Left lobe of liver (tissue), 2 donors: Measurements from ENCODE around the gene PALM. TPM values are rescaled to one million over a fixed set of nuclear protein-coding genes. Genes with fewer than 3 reads are reported as not detected.
A peak's percentile ranks its signal among the peaks of the same experiment; 100 is the strongest.
"Not testable (repeated sequence)": the region's sequence is repeated elsewhere in the genome, so short reads cannot be mapped to it uniquely, and the experiment has no call there.

Source experiments
- ATAC-seq: fragments of 200-7000 bp; cut with Tn5 transposase; one replicate; pipeline ENCODE4 v1.9.1; 2020; ENCODE audit warnings: mild to moderate bottlenecking, moderate library complexity
- DNase-seq: peaks from one replicate; pipeline ENCODE4 v3.0.0-alpha.2; 2020; ENCODE audit warnings: low spot score
- total RNA-seq: library from RNA; stranded (reverse); gene quantifications from one replicate; pipeline ENCODE4 v1.2.1, GENCODE V29; 2021
- donor health status: DM: no; HTN: no; CAD: no; lungs with moderate emphysema.
- donor health status: DM: no; HTN: yes; CAD: no.

Gene PALM
- total RNA-seq, 1 donor from 2014 or later = 6.6 TPM

GRCh38 chr19:729965-730668, 21.4 kb downstream of the PALM start:
- DNase-seq = no peak
- no peak for ATAC-seq

- DNase-seq = no peak
- ATAC-seq = no peak
Observed at GRCh38 chr19:731000-731399, 22.3 kb downstream of the PALM start.

- DNase-seq = no peak
- ATAC-seq = no peak
Observed at GRCh38 chr19:732148-733069, 23.7 kb downstream of the PALM start.

DNA sequence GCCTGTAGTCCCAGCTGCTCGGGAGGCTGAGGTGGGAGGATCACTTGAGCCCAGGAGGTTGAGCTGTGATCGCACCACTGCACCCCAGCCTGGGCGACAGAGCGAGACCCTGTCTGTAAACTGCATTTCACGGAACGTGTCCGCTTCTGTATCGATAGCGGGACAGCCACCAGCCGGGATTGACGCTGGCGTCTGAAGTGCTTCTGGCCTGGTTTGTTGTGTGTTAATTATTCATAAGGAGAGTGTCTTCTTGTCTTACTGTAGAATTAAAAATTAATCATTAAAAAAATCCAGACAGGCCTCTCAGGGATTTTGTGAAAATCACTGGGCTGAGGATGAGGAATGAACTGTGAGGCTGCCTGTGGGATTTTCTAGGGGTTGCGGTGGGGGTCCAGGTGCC, 26.0 kb downstream of the PALM start:
- ATAC-seq = no peak
- no peak for DNase-seq

GRCh38 chr19:736125-736524, 27.4 kb downstream of the PALM start:
- ATAC-seq (no peak), DNase-seq (no peak)

DNA sequence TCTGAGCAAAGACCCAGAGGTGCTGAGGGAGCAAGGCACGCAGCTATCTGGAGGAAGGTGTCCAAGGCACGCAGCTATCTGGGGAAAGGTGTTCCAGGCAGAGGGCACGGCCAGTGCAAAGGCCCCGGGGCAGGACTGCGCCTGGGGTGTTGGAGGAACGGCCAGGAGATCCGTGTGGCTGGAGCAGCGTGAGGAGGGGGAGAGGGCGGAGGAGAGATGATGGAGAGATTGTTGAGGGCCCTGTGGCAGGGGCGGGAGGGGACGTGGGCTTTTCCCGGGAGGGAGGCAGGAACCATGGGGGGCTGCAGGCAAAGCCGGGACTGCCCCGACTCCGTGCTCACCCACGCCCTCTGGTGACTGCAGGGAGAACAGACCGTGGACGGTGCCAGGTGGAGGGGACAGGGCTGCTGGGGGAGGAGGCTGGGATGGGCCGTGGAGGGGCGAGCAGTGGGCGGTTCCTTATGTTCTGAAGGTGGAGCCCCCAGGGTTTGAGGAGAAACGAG, 28.9 kb downstream of the PALM start:
- ATAC-seq (peak; percentile 45), DNase-seq (no peak)

GRCh38 chr19:738509-739128, 29.9 kb downstream of the PALM start:
- DNase-seq (no peak), ATAC-seq (peak; percentile 43)

DNA sequence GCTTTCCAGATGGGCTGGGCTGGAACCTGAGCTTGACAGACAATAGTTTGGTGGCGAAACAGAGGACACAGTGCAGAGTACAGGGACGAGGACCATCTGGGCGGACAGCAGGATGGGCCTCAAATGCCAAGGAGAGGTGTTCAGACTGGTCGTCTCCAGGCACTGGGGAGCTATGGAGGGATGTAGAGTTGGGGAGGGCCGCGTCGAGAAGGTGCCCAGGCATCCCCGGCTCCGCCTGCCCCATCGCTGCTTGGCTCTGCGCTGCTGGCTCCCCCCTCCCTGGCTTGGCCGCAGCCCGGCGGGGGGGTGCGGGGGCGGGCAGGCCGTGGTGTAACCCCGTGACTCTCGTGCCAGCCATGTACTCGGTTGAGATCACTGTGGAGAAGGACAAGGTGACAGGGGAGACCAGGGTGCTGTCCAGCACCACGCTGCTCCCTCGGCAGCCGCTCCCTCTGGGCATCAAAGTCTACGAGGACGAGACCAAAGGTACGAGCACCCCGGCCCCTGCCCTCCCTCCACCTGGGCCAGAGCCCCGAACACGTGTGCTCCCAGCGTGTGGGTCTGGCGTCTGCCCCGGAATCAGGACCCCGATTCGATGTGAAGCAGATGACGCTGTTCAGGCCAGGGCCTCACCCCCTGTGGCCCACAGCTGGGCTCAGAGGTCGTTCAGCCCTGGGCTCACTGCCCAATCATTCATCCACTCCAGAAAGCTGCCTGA, 31.4 kb downstream of the PALM start:
- peak; percentile 50 for ATAC-seq
- DNase-seq = no peak

DNA sequence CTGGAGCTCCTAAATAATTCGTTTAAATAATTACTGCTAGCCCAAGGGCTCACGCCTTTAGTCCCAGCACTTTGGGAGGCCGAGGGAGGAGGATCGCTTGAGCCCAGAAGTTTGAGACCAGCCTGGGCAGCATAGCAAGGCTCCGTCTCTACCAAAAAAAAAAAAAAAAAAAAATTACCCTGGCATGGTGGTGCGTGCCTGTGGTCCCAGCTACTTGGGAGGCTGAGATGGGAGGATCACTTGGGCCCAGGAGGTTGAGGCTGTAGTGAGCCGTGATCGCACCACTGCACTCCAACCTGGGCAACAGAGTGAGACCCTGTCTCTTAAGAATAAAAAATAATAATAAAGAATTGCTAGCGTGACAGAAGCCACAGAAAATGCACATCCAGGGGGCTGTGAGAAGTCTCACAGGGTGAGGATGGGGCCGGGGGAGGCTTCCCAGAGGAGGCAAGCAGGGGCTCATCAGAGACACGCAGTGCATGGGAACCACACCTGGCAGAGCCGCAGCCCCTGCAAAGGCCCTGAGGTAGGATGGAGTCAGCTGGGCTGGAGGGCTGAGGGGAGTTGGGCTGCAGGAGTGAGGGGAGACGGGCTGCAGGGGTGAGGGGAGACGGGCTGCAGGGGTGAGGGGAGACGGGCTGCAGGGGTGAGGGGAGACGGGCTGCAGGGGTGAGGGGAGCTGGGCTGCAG, 32.2 kb downstream of the PALM start:
- DNase-seq, ATAC-seq: not testable (repeated sequence)

DNA sequence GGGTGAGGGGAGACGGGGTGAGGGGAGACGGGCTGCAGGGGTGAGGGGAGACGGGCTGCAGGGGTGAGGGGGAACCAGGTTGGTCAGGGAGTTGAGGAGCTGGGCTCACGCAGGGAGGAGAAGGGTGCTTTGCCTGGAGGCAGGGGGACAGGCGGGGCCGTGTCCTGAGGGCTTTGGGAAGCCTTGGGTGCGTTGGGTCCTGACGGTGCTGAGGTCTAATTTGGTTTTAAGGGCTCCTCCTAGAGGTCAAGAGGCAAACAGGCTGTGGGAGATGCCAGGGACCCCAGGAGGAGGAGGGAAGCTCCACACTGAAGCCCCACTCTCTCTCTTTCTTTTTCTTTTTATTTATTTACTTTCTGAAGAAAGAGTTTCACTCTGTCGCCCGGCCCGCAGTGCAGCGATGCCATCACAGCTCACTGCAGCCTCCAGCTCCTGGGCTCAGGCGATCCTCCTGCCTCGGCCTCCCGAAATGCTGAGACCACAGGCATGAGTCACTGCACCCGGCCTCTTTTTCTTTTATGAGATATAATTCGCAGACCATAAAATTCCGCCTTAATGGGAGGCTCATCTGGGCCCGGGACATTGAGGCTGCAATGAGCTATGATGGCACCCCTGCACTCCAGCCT, 32.9 kb downstream of the PALM start:
- no peak for DNase-seq

GRCh38 chr19:742540-743075, 33.9 kb downstream of the PALM start:
- no peak for ATAC-seq
- DNase-seq = no peak

More for the DNA sequence above, 32.9 kb downstream of the PALM start:
- ATAC-seq = no peak

- DNase-seq = no peak
- ATAC-seq = no peak
Observed at GRCh38 chr19:743168-743687, 34.5 kb downstream of the PALM start.

GRCh38 chr19:745138-745537, 36.4 kb downstream of the PALM start:
- not testable (repeated sequence) for ATAC-seq, DNase-seq

DNA sequence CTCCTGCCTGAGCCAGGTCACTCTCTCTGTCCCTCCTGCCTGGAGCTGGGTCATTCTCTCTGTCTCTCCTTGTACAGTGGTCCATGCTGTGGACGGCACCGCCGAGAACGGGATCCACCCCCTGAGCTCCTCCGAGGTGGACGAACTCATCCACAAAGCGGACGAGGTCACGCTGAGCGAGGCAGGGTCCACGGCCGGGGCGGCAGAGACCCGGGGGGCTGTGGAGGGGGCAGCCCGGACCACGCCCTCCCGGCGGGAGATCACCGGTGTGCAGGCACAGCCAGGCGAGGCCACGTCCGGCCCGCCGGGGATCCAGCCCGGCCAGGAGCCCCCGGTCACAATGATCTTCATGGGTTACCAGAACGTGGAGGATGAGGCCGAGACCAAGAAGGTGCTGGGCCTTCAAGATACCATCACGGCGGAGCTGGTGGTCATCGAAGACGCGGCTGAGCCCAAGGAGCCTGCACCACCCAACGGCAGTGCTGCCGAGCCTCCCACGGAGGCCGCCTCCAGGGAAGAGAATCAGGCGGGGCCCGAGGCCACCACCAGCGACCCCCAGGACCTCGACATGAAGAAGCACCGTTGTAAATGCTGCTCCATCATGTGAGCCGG, 37.6 kb downstream of the PALM start:
- DNase-seq = no peak
- no peak for ATAC-seq

DNA sequence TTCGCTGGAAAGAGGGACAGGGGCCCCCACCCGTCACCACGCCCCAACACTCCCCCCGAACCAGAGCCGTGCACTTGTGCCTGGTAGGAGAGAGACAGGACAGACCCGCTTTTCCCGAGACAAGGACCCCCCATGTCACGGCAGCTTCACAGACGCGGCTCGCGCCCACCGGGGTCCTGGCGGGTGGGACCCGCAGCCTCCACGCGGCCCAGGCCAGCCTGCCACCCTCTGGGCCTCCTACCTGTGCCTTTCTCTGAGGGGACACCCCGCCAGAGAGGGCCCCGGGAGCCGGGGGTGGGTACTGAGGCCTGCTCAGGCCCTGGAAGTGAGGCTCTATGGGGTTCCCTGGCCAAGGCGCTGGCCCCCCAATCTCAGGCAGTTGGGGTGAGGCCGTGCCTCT, 38.2 kb downstream of the PALM start:
- ATAC-seq (no peak), DNase-seq (no peak)

GRCh38 chr19:747432-748273, 38.9 kb downstream of the PALM start:
- DNase-seq (no peak), ATAC-seq (no peak)

DNA sequence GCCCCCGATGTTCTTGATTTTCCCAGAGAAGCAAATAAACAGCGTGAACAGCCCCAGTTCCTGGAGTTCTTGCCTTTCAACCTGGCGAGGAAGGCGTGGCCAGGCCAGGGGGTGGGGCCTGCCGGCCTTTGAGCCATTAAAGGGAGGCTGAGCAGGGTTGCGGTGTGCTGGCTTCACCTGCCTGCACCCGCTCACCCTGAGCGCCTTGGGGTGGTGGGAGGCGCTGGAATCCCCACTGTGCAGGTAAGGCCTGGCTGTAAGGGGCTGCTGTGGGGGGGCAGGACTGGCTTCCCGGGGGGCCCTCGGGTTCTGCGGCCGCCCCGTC, 39.5 kb downstream of the PALM start:
- ATAC-seq (no peak), DNase-seq (no peak)

GRCh38 chr19:749811-750210, 41.1 kb downstream of the PALM start:
- no peak for ATAC-seq

More at GRCh38 chr19:749811-750210, 41.1 kb downstream of the PALM start:
- DNase-seq = no peak
